Caki2 (cell line): ENCODE results near the gene ALPP. TPM values are rescaled to one million over a fixed set of nuclear protein-coding genes. Genes with fewer than 3 reads are reported as not detected.
"Not testable (repeated sequence)": the region's sequence is repeated elsewhere in the genome, so short reads cannot be mapped to it uniquely, and the experiment has no call there.

Source experiments
- DNase-seq: peaks from one replicate; pipeline ENCODE4 v3.0.0-alpha.2; 2015; ENCODE audit warnings: low read depth
- in situ Hi-C: cut with HindIII; loops from 2 replicates; pipeline ENCODE4 v1.10.0; 2016; ENCODE audit warnings: low sequenced_read_pairs, low pct_unique_long_range_greater_than_20kb, mixed read lengths
- total RNA-seq: library from RNA; depleted of rRNA; stranded (reverse); fragments of >200 nt; shearing (Covaris generic); gene quantifications from 2 replicates; pipeline ENCODE4 v1.2.3, GENCODE V29; 2014; ENCODE audit warnings: low replicate concordance

ALPP gene
- total RNA-seq, 1 experiment from 2014 or later = not detected

DNA sequence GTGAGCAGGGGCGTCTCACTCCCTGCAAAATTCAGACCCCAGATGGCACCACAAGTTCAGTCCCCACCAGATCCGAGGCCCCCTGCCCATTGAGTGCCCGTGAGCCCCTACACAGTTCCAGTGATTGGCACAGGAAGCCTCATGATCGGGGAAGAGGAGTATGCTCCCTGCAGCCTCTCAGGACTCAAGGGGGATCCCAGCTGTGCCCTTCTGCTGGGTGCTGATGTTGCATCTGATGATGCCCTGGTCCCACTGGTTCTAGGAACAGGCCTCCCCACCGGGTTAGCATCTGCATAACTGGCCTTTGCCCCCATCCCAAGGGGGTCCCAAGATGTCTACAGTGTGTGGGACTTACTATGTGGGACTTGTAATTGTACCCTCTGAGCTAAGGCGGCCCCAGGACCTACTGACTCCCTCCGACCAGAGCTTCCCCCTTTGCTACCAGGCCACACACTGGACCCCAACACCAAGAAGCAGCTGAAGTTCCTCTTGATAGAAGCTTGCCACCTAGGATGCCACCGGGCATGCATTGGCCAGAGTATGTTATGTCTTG lies 36.7 kb downstream of the ALPP start:
- DNase-seq = no peak
- in situ Hi-C loops = no loop called here

DNA sequence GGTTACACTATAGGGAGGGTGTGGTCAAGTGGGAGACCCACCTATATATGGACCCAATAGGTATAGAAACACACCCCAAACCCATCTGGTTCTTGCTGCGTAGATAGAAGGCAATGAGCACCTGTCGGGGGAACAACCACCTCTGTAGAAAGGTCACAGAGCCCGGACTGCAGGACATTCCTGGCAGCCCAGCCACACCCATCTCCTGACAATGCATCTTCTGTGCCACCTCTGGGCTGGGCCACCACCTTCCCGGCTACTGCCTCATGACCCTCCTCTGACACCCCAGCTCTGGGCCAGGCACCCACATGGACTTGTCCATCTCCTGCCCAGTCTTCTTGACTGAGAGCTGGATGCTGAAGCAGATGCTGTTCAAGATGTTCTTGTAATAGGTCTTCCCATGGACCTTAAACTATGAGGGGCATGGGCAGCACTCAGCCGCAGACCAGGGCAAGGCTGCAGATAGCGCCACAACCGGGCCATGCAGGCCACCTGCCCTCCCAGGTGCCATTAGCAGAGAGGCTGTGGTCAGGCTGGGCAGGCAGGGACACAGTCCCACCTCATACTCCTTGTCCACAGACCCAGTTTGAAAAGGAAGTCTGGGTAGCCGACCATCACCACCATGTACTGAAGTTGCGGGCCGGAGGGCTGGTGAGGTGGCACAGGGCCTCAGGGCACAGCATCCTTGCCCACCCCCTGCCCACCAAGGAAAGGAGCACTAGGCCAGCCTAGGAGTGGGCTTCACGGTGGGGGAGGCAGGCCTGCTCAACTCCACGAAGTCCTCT lies 37.4 kb downstream of the ALPP start:
- in situ Hi-C loops = no loop called here
- DNase-seq = no peak

DNA sequence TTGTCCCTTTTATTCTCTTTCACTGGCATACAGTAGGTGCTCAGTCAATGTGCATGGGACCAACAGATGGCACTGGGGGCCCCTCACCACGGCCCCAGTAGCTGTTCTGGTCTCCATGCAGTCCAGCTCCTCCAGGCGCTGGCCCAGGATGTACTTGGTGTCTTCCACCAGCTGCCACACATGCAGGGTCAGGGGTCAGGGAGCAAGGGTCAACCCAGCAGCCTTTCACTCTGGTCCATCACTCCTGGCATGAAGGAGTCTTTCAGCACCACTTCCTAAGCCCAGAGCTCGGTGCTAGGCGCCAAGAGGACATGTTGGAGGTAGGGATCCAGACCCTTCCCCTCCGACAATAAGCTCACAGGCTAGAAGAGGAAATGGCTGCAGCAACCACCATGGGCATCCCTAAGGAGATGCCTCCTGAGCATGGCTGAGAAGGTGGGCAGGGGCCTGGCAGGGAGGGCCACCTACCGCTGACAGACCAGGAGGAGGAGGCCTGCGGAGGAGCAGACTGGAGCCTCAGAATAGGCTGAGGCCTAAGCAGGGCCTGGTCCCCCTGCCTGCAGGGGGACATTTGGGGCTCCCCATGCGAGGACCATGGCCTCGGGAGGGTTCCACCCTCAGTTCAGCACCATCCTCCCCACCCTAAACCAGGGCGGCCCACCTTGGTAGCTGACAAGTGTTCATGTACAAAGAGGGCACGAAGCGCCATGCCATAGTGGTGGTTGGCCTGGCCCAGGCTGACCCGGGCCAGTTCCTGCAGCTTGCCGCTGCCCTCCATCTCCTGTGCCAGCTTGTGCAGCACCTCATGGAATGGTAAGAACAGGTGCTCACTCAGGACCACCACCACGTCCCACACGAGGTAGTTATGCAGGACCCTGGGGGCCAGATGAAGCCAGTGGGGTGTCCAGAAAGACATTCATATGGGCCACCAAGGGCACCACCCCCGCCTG lies 38.2 kb downstream of the ALPP start:
- in situ Hi-C loops = no loop called here
- DNase-seq = no peak

DNA sequence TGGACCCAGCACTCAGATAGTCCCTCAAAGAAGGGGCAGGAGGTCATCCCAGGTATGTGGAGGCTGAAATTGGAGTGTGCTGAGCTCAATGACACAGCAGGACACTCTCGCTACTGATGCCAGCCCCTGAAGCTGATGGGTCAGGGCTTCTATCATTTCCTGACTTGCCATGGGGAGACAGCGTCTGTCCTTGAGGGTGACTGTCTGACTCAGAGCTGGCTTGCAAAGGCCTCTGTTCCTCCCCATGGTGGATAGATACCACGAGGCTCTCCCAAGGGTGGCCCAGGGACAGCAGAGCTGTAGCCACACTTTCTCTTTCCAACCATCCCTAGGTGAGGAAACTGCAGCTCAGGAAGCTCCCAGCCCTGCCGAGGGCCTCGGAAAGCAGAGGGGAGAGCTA lies 38.9 kb downstream of the ALPP start:
- no peak for DNase-seq
- in situ Hi-C loops = no loop called here

DNA sequence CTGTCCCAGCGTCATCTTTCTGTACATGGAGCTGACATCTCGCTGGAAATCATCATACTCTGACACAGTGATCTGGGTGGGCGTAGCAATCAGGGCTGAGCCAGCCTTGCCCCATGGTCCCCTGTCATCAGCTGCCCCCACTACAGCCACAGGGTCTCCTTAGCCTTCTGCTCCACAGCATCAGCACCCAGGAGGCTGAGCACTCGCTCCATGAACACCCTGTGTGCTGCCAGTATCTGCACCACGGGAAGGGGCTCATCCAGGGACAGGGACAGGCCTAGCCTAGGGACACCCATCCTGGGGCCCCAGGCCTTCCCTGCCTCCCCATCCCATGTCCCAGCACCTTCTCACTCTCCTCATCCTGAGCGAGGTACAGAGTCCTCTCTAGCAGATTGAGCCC lies 39.5 kb downstream of the ALPP start:
- in situ Hi-C loops = no loop called here
- DNase-seq = no peak

DNA sequence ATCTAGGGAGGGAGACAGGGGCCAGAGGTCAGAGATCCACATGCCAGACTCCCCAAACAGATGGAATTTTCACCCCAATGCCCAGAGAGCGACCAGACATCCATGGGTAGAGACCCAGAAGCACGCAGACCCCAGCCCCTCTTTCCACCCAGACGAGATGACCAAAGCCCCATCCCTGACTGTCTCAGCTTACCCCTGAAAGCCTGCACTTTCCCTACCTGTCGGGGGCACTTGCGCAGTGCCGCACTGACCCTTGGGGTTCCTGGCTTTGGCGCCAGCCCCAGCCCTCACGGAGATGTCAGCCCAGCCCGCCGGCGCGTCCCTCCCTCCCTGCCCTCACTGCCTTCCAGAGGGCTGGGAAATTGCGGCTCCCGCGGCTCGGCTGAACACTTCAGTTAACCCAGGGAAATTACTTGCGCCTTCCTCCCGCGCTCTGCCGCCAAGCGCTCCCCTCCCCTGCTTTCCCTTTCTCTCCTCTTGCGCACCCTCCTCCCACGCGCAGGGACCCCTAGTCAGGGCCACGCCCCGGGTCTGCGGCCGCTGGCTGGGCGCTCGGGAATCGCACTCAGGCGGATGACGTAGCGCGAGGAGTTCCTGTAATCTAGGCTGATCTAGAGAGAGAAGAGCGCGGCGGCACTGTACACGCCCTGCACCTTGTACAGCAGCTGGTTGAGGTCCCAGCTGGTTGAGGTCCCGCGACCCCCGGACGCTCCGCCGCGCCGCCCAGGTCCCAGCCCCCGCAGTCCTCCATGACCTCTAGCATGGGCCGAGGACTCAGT lies 40.1 kb downstream of the ALPP start:
- in situ Hi-C loops = no loop called here
- no peak for DNase-seq

DNA sequence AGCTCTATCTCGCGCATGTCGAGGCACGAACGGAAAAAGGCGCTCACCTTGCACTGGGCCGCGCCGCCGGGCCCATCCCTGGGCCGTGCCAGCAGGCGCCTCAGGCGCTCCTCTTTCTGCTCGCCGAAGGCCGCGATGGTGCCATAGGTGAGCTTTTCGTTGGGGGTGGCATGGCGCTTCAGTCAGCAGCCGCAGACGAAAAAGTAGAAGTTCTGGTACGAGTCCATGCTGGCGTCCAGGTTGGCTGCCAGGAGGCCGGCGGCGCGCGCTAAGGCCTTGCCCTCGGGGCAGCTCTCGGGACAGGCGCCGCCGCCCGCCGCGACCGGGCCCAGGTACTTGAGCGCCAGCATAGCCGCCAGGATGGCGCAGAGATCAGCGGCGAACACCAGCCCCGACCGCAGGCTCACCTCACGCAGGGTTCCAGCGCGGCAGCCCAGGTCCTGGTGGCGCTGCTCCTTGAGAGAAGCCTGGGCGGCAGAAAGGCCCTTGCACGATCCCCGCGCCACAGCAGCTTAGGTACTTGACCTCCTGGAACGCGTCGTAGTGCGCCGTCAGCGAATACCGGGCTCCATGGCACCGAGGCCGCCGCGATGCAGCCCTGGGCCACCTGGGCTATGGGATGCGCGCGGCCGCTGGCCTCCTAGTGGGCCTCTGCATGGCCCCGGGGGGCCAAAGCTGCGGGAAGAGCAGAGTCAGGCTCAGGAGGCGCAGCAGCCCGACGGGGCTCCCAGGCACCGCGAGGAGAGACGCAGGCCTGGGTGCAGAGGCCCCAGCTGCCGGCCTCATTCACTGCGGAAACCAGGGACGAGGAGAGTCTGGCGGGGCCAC lies 40.9 kb downstream of the ALPP start:
- DNase-seq = no peak
- in situ Hi-C loops = no loop called here

DNA sequence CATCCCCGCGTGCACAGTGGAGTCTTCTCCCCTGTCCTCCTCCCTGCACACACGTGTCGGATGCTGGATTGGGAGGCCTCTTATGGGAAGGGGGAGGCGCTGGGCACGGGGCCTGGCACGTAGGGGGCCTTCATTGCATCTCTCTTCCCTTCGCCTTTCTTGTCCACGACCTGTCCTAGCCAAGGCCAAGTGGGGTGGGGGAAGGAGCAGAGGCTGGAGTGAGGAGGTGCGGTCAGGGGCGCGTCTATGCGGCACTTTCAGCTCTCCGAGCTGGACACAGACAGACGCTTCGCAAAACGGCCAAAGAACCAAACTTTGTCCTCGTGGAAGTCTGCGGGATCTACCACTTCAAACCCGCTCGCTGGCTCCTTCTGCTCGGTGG lies 41.5 kb downstream of the ALPP start:
- no peak for DNase-seq

DNA sequence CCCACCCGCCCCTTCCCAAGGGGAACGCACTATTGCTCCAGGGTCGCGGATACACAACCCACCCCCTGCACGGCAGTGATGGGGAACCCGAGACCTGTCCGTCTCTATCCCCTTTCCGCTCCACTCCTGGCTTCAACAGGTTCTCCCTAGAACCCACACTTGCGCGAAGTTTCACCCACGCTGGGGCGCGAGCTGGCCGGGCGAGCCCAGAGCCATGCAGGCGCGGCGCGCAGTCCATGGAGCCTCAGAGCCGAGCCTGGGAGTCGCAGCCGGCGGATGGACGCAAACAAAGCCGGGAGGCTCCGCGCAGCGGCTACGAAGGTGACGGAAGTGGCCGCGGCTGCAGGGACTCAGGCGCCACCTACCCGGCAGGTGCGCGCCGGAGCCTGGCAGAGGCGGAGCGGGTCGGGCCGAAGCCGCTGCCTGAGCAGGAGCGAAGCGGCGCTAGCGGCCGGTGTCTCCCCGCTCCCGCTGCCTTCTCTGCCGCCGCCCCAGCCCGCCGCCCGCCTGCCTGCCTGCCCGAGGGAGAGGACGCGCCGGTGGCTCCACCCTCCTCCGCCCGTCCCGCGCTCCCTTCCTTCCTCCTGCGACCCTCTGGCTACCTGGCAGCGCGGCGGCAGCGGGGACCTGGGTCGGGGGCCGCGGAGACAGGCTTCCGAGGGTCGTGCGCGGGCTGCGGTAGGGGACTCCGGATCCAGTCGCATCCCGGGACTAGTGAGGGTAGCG lies 42.1 kb downstream of the ALPP start:
- in situ Hi-C loops = no loop called here
- DNase-seq = no peak

More for the DNA sequence above, 41.5 kb downstream of the ALPP start:
- in situ Hi-C loops = no loop called here

DNA sequence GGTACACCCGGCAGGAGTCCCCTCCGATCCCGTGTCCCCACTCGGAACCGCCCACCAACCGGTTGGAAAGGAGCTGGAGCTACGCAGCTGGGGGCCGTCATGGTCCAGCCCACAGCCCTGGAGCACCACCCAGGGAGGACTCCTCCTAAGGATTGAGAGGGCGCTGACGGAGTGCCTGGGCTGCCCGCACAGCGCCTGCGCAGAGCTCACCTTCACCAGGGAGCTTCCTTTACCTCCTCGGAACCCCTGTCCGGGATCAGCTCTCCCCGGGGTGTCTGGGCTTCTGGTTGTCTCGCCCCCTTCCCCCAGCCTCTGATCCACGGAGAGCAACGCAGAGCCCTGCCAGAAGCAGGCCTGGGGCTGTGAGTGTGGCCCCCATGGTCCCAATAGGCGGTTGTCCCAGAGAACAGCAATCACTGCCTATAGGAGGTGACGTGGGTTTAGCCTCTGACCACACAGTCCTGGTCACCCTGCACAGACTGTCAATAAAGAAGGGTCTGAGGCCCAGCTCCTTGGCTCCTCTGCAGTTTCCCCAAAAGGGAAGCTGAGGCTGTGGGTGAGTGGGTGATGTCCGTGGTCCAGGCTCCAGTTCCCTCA lies 42.7 kb downstream of the ALPP start:
- in situ Hi-C loops = no loop called here
- no peak for DNase-seq

DNA sequence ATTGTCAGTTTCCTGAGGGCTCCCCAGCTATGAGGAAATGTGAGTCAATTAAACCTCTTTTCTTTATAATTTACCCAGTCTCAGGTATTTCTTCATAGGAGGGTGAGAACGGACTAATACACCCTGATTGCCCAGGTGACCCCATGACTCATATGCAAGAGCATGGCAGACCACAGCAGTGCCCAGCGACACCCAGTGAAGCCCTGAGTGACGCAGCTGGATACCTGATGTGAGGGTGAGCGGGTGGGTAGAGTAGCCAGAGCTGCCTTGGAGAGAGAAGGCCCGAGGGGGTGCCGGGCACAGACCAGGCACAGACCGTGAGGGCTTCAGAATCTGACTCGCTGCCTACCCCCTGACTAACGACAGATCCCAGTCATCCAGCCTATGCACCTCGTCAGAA lies 43.5 kb downstream of the ALPP start:
- no peak for DNase-seq
- in situ Hi-C loops = no loop called here

DNA sequence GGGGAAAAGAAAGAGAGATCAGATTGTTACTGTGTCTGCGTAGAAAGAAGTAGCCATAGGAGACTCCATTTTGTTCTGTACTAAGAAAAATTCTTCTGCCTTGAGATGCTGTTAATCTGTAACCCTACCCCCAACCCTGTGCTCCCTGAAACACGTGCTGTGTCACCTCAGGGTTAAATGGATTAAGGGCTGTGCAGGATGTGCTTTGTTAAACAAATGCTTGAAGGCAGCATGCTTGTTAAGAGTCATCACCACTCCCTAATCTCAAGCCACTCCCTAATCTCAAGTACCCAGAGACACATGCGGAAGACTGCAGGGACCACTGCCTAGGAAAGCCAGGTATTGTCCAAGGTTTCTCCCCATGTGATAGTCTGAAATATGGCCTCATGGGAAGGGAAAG lies 44.4 kb downstream of the ALPP start:
- in situ Hi-C loops, DNase-seq: not testable (repeated sequence)

DNA sequence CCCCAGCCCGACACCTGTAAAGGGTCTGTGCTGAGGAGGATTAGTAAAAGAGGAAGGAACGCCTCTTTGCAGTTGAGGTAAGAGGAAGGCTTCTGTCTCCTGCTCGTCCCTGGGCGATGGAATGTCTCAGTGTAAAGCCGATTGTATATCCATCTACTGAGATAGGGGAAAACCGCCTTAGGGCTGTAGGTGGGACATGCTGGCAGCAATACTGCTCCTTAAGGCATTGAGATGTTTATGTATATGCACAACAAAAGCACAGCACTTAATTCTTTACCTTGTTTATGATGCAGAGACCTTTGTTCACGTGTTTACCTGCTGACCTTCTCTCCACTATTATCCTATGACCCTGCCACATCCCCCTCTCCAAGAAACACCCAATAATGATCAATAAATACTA lies 44.9 kb downstream of the ALPP start:
- DNase-seq, in situ Hi-C loops: not testable (repeated sequence)

DNA sequence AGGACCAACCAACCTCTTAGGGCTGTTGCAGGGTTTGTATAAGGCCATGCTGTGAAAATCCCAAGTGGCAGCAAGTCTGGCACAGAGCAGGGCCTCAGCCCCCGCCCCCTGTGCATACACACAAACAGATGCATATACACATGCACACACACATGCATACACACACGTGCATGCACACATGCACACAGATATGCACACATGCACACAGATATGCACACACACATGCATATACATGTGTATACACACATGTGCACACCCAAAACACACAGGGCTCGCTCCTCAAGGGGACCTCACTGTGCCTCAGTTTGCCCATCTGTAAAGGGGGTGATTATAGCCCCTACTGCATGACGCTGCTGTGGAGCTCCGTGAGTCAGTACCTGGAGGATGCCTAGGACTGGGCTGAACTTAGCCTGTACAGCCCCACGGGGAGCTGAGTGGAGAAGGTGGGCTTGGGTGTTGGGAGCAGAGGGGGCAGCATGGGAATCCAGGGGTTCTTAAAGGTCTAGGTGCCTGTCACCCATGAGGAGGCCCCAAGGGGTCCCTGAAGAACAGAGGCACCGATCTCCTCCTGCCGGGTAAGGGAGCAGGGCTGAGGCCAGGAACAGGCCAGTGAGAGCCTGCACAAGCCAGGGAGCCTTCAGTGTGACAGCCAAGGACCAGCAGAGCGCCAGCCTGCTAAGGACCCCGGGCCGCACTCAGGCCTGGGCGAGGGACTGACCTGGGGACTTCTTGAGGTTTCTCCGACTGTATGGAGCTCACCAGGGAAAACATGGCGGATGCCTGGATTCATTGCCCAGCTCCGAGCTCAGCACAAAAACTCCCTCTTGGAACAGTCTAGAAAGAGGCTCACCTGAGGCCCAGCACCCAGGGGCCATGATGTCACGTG lies 53.4 kb downstream of the ALPP start:
- DNase-seq = no peak
- in situ Hi-C loops = no loop called here
